ENCODE measurements around the gene RAB28.

GRCh38 chr4:13492747-13493146 is 8.6 kb upstream of the RAB28 start:
- TF ChIP-seq CTCF (conservative IDR thresholded peaks at IDR 0.05; ENCODE audit: low read length) (no peak), EZH2phosphoT487 (IDR thresholded peaks at IDR 0.05; ENCODE audit: borderline replicate concordance) (no peak)

Data from Loucy (cell line).